ENCODE data around the gene CHST8.
"Not testable (repeated sequence)": the region's sequence is repeated elsewhere in the genome, so short reads cannot be mapped to it uniquely, and the experiment has no call there.

The CHST8 gene

GRCh38 chr19:33690378-33691029 is 68.8 kb downstream of the CHST8 start:
- DNase-seq (ENCODE audit: low spot score), result no peak

DNA sequence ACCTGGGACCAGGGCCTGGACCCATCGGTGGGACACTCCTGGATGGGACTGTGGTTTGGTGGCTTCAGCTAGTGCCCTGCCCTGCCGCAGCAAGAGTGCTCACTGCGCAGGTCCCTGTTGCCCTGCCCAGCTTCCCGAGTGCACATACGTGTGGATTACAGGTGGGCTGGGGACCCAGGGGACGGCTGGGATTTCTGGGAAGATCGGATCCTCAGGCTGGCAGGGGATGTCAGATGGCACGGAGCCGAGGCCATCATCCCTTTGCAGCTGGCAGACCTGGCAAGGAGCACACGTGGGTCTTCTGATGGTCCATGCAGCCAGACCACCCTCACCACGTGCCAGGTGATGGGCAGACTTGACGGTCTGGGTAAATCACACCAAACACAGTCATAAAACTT is 69.3 kb downstream of the CHST8 start:
- no peak for DNase-seq (ENCODE audit: low spot score)

- DNase-seq (ENCODE audit: low spot score), result no peak
Measured at GRCh38 chr19:33691736-33692135, 70.0 kb downstream of the CHST8 start.

GRCh38 chr19:33693678-33694077 is 71.9 kb downstream of the CHST8 start:
- no peak for DNase-seq (ENCODE audit: low spot score)

DNA sequence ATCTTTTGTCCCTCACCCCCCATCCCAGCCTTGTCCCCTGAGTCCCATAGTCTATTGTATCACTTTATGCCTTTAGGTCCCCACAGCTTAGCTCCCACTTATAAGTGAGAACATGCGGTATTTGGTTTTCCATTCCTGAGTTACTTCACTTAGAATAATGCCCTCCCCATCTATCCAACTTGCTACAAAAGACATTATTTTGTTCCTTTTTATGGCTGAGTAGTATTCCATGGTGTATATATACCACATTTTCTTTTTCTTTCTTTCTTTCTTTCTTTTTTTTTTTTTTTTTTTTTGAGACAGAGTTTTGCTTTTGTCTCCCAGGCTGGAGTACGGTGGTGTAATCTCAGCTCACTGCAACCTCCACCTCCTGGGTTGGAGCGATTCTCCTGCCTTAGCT is 73.8 kb downstream of the CHST8 start:
- DNase-seq (ENCODE audit: low spot score), result not testable (repeated sequence)

GRCh38 chr19:33697766-33698165 is 76.0 kb downstream of the CHST8 start:
- DNase-seq (ENCODE audit: low spot score), result no peak

GRCh38 chr19:33698576-33699435 is 77.1 kb downstream of the CHST8 start:
- DNase-seq (ENCODE audit: low spot score), result no peak

DNA sequence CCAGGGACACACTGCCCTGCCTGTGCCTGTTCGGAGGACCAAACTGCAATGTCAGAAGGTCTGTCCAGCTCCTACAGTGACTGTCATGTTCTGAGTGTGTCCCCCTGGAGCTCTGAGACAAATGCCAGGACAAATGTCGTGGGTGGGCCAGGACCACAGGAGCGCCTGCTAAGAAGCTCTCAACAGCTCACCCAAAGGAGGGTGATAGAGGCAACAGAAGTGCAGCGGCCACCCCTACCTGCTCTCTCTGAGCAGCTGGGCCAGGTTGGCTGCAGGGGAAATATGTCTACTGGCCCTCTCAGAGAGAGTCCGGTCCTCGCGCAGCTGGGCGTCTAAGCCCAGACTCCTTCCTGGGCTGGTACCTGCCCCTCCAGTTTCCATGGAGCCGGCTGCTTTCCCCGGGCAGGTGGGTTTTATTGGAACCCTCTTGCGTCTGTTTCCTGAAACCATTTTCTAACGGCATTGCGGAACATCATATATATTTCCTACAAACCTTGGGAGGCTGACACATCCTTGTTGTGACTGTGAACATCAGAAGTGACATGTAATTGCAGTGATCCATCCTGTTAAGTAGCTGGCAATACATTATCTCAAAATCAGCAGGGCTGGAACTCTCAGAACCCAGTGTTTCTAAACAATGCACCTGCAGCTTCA is 78.1 kb downstream of the CHST8 start:
- no peak for DNase-seq (ENCODE audit: low spot score)

DNA sequence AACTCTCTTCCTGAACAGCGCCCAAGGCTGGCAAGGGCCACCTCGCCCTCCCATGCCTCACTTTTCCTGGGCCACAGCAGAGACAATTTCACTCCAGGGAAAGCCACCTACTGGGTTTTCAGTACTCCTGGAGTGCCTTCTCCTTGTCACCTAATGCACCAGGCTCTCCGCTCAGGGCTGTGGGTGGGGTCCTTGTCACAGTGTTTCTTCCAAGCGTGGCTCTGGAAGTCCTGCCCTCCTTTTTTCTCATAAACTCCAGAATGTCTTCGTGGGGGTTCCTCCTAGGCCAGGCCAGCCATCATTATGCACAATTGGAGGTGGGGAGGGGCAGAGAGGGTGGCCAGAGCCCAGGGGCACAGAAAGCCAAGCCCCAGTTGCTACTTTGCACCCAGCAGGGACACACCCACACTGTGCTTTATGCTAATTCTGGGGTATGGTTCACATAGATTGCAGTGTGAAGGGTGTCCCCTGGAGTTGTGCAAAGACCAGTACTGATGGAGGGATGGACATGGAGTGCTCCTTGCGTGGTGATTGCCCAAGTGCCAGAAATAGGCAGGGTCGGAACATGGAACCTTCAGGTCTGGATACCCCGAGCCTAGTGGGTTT is 78.8 kb downstream of the CHST8 start:
- DNase-seq (ENCODE audit: low spot score), result no peak

DNA sequence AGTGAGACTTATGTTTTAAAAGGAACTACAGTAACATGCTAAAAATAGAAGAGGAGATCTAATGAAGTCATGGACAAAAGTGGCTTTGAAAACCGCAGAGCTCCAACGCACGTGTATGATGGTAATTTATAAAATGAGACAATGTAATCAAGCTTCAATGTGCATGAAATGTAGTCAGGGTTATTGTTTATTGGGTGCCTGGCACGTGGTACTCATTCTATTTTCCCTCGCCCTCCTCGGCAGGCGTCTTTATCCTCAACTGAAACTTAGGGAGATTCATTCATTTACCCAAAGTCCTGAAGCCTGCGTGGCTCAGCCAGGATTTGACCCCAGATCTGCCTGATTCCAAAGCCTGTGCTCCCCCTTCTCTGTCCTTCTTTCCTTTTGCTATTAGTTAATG is 79.8 kb downstream of the CHST8 start:
- no peak for DNase-seq (ENCODE audit: low spot score)

GRCh38 chr19:33702606-33703437 is 81.1 kb downstream of the CHST8 start:
- DNase-seq (ENCODE audit: low spot score), result no peak

DNA sequence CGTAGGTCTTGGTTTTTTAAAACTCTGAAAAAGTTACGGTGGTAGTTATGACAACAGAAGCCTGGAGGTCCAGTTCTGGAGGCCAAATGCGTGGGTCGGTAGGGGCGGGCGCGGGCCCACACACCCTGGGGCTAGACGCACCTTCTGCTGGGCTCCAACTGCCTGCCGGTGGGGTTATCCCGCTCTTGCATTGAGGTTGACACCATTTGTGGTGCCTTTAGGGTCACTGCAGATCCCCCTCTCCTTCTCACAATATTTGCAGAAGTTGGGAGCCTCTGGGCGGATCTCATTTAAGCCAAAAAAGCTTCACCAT is 81.6 kb downstream of the CHST8 start:
- no peak for DNase-seq (ENCODE audit: low spot score)

- no peak for DNase-seq (ENCODE audit: low spot score)
Measured at GRCh38 chr19:33703821-33704220, 82.1 kb downstream of the CHST8 start.

DNA sequence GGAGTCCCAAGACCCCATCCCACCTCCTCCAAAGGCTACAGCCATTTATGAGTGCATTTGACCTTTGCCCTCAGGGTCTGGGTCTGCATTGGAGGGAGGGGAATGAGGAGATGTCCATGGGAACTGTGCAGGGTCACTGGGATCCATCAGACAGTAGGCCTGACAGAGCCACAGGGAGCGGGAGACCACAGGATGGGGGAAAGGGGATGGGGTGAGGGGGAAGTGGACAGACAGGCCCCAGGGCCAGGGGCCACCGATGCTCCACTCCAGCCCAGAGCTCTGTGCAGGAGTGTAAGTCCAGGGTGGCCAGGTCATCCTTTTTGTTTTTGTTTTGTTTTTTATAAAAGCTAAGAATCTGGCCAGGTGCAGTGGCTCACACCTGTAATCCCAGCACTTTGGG is 82.5 kb downstream of the CHST8 start:
- DNase-seq (ENCODE audit: low spot score), result no peak

DNA sequence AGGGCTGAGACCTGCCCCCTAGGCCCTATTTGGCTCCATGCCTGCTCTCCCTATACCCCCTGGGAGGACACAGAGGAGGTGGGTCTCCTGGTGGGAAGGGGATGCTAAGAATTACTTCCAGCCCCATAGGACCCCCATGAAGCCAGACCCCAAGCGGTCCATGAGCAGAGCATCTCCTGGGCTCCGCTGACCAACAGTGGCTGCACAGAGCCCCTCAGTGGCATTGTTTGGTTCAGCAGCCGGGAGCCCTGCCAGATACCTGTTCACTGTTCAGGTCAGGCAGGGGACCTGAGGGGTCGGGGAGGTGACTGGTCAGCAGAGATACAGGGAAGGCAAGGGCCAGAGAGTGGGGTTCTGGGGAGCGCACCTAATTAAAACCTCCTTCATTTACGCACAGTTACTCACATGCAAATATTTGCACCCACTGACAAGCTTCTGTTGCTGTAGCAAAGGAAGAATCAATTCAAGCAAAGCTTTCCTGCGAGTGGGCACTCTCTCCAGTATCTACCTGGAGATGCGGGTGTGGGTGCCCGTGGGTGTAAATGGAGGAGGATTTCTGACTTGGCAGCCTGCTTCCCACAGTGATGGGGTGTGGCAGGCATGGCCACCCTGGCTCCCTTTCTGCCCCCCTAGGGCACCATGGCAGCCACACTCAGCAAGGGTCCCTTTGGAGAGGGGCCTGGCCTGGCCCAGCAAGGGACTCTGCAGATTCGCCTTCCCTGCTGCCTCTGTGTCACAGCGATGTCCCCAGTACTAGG is 83.5 kb downstream of the CHST8 start:
- DNase-seq (ENCODE audit: low spot score), result no peak

DNA sequence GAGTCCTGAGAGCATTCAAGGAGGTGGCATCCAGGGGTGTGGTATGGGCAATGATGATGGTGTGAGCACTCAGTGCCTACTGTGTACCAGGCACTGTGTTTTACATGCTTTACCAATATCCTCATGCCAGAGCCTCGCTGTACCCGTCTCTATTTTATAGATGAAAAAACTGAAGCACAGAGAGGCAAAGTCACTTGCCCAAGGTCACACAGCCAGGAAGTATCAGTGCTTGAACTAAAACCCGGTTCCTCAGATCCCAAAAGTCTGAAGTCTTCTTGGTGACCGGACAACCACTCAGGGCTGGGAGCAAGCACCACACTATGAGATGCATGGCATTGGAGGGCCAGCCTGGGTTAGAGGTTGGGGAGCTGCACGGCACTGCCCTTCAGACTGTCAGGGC is 84.1 kb downstream of the CHST8 start:
- no peak for DNase-seq (ENCODE audit: low spot score)

DNA sequence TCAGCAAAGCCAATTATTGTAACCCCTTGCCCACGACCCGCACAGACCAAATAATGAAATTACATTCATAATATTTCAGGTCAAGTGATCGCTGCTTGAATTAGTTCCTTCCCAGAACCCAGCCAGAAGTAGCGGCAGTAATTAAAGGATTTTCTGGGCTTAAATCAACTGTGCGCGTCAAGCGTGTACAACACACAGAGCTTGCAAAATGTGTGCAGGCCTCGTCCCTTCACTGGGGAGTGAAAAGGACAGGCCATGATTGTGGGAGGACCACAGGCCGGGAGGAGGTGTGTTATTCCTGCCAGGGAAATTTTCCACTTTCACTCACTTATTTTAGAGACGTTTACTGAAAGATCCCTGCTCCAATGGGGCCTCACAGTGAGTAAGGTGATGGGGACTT is 84.9 kb downstream of the CHST8 start:
- DNase-seq (ENCODE audit: low spot score), result no peak

DNA sequence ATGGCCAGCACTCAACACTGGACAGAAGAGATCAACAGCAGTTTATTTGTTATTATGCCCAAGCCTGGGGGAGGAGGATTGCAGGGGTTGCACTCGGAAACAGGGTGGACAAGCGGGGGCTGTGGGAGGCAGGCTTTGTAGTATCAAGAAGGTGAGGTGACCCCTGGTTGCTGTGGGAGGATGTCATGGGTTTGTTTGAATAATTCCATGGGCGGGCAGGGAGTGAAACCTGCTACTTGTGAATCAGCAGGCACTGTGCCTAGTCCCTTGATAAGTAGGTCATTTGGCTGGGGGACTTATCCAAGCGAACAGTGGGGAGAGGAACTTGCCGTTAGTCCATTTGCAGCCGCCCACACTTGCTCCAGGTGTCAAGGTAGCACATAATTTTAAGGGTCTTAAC is 90.5 kb downstream of the CHST8 start:
- no peak for DNase-seq (ENCODE audit: low spot score)

- DNase-seq (ENCODE audit: low spot score), result no peak
Measured at GRCh38 chr19:33713194-33713593, 91.4 kb downstream of the CHST8 start.

DNA sequence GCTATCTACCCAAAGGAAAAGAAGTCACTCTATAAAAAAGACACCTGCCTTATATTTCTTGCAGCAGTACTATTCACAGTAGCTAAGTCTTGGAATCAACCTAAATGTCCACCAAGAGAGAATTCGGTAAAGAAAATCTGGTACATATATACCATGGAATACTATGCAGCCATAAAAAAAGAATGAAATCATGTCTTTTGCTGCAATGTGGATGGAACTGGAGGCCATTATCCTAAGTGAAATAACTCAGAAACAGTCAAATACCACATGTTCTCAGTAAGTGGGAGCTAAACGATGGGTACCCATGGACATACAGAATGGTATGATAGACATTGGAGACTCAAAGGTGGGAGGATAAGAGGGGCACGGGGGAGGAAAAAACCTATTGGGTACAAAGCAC is 92.4 kb downstream of the CHST8 start:
- DNase-seq (ENCODE audit: low spot score), result no peak

- no peak for DNase-seq (ENCODE audit: low spot score)
Measured at GRCh38 chr19:33715462-33715861, 93.7 kb downstream of the CHST8 start.
